HG02623 (cell line): ENCODE data around the gene OTOF.
A peak's percentile ranks its signal among the peaks of the same experiment; 100 is the strongest.

Experiments used
- ATAC-seq: cut with Tn5 transposase; IDR thresholded peaks from one replicate; pipeline ENCODE4 v1.9.1; 2021; ENCODE audit warnings: moderate library complexity; ENCODE audit not compliant: unreplicated experiment

OTOF gene

DNA sequence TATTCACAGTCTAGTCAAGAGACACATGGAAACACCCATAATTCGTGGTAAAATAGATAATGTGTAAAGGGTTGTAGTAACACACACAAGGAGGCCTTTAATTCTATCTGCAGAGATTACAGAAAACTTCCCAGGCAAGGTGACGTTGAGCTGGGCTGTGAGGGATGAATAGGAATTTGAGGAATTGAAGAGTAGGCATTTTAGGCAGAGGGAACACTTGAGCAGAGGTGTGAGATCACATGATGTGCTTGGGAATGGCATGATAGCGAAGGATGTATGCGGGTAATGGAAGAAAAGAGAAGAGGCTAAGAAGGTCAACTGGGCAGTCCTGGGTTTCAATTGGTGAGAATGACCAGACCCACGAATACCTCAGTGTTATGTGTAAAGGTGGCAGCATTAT, 56.0 kb downstream of the OTOF start:
- no peak for ATAC-seq

DNA sequence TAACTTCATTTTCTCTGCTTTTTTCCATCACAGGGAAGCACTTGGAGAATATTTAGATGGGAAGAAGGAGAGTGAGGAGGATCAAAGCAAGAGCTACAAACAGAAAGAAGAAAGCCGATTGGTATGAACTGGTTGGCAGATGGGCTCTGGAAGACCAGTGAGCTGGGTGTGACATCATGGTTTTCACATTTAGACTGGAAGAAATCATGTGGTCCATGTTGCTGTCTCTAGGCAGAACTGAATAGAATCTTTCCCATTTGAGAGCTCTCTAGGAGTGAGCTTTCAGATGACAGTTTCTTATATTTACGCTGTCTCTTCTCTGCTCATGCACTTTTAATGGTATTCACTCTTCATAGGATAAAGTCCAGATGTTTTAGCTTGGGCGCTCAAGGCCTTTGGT, 63.6 kb downstream of the OTOF start:
- ATAC-seq, result no peak

DNA sequence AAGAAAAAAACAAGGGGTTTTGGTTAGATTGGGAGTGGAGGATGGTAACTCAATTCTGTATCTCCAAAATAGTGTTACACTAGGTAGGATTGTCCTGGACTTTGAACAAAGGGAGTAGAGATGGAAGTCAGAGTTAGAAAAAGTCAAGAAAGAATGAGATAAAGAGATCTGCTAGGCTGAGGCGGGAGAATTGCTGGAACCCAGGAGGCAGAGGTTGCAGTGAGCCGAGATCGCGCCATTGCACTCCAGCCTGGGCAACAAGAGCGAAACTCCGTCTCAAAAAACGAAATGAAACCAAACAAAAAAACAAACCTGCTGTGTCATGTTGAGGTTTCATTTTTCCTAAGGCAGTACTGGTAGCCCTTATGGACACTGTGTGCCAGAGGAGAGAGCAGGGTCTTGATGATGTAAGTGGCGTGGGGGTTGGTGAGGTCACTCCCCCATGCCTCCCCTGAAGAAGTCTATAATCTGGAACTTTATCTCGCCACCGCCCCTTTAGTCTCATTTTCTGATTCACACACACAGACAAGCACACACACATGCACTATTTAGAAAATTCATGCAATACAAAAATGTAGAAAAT, 65.7 kb downstream of the OTOF start:
- peak; percentile 64 for ATAC-seq

- no peak for ATAC-seq
Observed at GRCh38 chr2:26411419-26411818, 66.5 kb downstream of the OTOF start.

GRCh38 chr2:26410764-26411243, 67.1 kb downstream of the OTOF start:
- ATAC-seq, result no peak

- ATAC-seq, result no peak
Observed at GRCh38 chr2:26409785-26410184, 68.1 kb downstream of the OTOF start.

DNA sequence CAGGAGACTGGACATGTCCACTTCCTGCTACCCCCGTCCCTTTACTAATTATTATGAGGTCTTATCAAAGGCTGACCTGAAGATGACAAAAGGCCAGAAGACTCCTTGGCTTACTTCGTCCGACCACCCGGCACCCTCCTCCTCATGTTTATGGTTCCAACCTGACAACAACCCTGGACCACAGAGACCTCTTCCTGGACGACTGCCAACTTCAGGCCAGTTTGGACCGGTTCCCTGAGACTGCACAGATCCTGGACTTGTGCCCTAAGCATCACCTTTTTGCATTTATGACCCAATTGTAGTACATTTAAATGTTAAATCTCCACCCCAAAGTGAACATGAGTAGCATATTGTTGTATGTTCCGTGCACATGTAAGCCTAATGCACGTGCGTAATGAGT, 70.4 kb downstream of the OTOF start:
- ATAC-seq, result no peak
